GM21737 (cell line): ENCODE measurements around the gene ANKRD9.
"Not testable (repeated sequence)": the region's sequence is repeated elsewhere in the genome, so short reads cannot be mapped to it uniquely, and the experiment has no call there.

ENCODE experiments used
- ATAC-seq: cut with Tn5 transposase; IDR thresholded peaks from one replicate; pipeline ENCODE4 v1.9.1; 2021; ENCODE audit warnings: mild to moderate bottlenecking, moderate library complexity; ENCODE audit not compliant: unreplicated experiment

The ANKRD9 gene

DNA sequence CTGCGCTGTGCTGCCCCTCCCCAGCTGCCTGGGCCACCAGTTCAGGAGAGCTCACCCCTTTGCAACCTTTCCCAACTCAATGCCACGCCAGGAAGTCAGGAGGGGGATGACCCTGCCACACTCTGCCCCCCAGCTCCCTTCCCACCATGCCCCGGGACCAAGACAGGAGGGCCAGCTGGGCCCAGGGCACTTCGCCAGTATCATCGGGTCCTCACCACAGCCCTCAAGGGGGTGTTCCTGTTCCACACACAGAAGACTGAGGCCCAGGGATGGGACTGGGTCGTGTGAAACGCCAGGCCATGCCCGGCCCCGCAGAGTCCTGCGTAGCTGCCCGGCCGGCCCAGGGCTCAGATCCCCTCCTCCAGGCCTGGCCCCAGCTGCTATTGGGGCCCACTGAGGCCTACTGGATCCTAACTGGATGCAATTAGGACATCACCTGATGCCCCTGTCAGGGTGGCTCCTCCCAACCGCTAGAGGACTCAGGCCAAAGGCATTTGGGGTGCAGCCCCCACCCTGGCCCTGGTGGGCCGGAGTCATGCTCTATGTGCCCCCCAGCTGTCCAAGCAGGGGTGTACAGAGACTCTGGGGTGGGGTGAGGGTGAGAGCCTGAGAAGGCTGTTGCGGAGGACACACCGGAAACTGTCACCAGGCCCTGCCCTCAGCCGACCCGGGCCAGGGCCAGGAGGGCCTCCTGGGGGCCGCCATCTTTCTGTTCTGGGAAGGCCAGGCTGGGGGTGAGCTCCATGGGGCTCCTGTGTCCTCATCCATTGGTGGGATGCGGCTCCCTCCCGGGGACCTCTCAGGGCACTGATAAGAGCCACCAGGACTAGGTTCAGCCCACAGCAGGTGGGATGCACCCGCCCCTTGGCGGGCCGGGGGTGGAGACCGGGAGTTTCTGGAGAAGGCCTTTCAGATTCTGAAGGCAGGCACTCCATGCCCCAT, 29.3 kb upstream of the ANKRD9 start:
- ATAC-seq, result no peak

DNA sequence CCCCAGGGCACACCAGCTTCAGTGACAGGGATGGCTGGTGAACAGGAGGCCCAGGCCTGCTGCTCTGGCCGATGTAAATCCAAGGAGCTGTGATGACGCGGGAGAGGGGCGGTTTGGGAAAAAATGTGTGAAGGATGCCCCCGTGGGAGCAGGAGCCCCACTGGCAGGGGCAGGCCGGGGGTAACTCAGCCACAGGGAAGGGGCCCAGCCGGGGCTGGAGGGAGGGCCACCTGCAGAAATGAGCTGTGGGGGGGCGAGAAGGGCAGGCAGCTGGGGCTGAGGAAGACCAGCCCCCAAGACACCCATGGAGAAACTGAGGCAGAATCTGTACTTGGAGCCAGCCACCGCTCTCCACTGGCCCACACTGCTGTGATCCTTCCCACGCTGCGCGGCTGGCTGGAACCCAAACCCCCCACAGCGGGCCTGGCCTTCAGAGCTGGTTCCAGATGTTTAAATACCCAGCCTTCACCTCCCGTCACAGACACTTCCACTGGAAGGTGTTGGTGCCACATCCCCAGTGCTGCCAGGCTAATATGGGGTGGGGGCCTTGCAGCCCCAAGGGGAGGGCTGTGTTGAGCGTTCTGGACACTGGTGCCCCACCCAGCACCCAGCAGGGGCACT, 28.5 kb upstream of the ANKRD9 start:
- ATAC-seq, result no peak

DNA sequence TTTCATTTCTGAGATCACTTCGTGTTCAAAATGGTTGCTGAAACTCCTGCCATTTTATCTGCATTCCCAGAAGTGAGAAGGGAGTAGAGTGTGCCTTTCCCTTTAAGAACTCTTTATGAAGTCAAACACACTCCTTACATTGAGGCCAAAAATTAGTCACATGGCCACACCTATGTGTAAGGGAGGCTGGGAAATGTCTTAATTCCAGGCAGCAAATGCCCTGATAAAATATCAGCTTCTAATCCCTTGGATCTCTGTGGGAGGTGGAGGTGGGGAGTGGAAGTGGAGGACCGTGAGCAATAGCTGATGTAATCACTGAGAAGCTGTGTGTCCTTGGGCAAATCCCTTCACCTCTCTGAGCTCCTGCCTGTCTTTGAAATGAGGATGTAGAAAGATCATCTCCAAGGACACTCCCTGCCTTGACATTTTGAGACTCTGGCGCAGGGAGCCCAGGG, 22.7 kb upstream of the ANKRD9 start:
- ATAC-seq, result no peak

DNA sequence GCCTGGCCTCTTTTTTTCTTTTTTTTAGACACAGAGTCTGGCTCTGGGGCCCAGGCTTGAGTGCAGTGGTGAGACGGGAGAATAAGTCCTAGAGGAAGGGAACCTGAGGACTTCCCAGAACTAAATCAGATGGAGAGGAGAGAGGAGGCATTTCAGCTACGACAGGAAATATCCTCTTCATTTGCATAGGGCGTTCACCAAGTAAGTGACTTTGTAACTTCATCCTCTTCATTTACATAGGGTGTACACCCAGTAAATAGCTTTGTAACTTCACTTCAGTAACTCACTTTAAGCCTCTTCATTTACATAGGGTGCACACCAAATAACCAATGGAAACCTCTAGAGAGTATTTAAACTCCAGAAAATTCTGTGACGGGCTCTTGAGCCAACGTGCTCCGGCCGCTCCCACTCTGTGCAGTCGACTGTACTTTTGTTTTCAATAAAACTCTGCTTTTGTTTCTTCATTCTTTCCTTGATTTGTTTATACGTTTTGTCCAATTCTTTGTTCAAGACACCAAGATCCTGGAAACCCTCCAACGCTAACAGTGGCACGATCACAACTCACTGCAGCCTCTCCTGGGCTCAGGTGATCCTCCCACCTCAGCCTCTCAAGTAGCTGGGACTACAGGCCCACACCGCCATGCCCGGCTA, 21.4 kb upstream of the ANKRD9 start:
- ATAC-seq, result no peak

DNA sequence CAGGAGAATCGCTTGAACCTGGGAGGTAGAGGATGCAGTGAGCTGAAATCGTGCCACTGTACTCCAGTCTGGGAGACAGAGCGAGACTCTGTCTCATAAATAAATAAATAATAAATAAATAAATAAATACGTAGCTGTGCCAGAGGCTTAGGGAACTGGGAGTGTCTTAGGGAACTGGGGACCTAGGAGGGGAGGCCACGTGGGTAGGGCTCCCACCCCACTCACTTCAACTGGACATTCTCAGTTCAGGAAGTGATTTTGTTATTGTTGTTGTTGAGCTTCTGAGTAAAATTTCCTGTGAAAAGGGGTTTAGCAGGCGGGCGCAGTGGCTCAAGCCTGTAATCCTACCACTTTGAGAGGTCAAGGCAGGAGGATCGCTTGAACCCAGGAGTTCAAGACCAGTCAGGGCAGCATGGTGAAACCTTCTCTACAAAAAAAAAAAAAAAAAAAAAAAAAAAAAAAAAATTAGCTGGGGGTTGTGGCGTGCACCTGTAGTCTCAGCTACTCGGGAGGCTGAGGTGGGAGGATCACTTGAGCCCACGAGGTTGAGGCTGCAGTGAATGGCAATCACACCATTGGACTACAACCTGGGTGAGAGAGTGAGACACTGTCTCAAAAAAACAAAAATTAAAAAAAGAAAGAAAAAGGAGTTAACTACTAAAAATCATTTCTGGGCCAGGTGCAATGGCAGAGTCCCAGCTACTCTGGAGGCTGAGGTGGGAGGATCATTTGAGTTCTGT, 19.0 kb upstream of the ANKRD9 start:
- ATAC-seq, result no peak

DNA sequence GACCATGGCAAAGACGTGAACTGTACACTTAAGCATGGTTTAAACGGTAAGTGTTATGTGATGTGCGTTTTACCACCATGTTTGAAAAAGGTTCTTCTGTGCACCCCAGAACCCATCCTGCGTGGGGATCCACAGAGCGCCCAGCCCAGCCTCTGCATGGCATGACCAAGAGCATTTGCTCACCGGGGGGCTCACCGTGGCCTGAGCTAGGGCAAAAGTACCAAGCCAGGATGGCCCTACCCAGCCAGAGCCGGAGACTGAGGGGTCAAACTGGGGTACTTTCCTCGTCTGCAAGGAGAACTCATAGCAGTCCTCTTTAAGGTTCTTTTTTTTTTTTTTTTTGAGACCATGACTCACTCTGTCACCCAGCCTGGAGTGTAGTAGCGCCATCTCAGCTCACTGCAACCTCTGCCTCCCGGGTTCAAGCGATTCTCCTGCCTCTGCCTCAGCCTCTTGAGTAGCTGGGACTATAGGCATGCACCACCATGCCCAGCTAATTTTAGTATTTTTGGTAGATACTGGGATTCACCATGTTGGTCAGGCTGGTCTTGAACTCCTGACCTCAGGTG, 16.4 kb upstream of the ANKRD9 start:
- ATAC-seq, result no peak

GRCh38 chr14:102525219-102525928, 15.8 kb upstream of the ANKRD9 start:
- peak; percentile 16 for ATAC-seq

DNA sequence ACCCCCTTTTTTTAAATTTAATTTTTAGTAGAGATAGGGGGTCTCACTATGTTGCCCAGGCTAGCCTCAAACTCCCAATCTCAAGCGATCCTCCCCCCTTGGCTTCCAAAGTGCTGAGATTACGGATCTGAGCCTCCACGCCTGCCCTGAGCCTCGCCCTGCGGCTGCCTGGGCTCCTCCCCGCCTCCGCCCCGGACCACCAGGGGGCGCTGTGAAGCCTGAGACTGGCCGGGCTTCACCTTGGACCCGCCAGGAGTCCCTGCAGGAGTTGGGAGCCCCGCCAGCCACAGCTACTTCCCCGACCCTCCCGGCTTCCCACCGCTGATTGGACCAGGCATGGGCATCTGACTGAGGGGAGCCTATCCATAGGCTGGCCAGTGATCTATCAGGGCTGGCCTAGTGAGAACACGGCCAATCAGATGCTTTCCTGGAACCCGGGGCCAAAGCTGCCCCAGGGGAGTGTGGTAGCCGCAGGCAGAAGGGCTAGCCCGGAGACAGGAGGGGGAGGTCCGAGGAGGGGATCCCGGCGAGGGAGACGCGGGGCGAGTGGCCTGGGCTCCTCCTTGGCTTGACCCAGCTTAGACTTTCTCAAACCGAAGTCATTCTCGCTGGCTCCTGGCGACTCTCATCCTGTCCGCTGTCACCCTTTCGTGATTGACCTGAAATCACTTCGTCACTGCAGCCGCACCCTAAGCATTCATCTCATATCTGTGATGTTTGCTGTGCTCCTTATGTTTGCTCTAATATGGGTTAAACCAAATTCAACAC, 15.1 kb upstream of the ANKRD9 start:
- ATAC-seq, result peak; percentile 96

GRCh38 chr14:102523569-102524450, 14.2 kb upstream of the ANKRD9 start:
- ATAC-seq, result peak; percentile 1

- no peak for ATAC-seq
Observed at GRCh38 chr14:102523200-102523568, 13.6 kb upstream of the ANKRD9 start.

DNA sequence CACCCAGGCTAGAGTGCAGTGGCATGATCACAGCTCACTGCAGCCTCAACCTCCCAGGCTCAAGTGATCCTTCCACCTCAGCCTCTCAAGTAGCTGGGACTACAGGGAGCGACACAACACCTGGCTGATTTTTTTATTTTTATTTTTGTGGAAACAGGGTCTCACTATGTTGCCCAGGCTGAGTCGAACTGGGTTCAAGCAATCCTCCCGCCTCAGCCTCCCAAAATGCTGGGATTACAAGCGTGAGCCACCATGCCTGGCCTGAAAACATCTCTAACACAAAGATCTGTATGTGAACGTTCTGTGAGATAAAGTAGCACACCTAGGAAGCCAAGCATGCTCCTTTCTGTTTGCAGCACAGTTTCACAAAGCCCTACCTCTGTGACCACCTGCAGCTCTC, 10.1 kb upstream of the ANKRD9 start:
- ATAC-seq, result not testable (repeated sequence)

DNA sequence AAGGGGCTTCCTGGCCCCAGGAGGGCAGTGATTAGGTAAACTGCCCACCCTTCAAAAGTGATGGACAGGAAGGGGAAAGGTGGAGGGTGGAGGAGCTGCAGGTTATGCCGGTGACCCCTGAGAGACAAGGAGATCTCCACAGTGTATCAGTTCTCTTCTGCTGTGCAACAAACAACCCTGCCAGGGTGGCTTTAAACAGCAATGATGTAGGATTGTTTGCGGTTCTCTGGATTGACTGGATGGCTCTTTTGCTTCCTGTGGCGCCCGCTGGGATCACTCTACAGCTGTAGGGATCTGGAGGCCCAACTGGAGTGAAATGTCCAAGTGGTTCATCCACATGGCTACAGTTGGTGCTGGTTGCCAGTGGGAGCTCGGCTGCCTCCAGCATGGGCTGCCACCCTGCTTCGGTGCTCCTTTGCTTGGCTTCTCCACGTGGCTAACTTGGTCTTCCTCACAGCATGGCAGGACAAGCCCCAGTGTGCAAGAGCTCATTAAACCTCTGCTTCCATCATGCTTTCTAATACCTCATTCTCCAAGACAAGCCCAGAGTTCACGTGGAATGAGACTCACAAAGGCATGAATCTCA, 8.6 kb upstream of the ANKRD9 start:
- no peak for ATAC-seq

- no peak for ATAC-seq
Observed at GRCh38 chr14:102517392-102518062, 8.0 kb upstream of the ANKRD9 start.

GRCh38 chr14:102516531-102517391, 7.2 kb upstream of the ANKRD9 start:
- peak; percentile 53 for ATAC-seq

DNA sequence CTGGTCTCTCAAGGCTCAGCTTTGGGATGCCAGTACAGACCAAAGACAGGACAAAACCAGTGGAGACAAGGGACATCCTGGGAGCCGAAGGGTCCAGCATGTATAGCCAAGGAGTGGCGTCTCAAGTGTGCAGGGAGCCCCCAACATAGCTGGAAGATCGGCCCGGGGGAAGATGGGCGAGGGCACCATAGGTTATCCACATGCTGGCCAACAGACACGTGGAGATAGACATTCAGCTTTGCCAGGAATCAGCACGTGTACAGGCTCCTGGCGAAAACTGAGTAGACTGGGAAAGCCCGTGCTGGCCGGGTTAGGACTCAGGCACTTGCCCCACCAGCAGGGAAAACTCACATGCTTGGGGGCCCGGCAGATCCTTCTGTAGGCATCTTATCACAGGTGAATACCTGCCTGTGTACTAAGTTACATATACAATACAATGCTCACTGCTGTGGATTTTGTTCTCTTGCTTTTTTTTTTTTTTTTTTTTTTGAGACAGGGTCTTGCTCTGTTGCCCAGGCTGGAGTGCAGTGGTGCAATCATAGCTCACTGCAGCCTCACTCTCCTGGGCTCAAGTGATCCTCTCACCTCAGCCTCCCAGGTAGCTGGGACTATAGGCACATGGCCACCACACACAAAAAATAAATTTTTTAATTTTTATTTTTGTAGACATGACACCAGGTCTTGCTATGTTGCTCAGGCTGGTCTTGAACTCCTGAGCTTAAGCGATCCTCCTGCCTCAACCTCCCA, 5.6 kb upstream of the ANKRD9 start:
- ATAC-seq, result no peak
